Measurements from ENCODE around the gene PSMD1. TPM values are rescaled to one million over a fixed set of nuclear protein-coding genes. Genes with fewer than 3 reads are reported as not detected.

Gene PSMD1
- total and polyA plus RNA-seq, 2 donors (not counting 3 experiments of a cell fraction or from before 2014, with no cell fraction given): 163 to 209 TPM

DNA sequence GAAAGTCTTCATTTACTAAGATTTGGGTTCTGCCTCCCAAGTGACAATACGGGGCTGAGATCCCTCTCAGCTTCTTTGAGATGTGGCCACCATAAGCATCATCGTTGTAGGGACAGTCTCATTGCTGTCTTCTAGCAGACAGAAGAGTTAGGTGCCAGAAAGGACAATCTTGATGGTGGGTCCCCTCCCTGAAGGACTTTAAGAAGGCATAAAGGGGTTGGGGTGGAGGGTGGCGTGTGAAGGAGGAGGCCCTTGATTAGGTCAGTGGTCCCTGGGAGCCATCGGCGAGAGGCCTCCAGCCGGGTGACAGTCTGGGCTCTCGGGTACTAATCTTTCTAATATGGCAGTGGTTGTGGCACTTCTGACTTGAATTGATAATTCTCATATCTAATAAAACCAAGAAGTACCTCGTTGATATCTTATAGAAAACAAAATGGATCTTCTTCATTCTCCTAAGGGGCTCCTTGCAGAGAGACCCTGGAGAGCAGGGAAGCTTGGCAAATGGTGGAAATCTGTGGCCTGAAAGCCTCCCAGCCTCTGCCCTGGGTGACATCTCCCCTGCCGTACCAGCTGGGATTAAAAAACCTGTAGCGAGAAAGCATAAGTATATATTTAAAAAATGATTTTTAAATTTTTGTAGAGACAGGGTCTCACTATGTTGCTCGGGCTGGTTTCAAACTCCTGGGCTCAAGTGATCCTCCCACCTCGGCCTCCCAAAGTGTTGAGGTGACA, 7.2 kb upstream of the PSMD1 start:
- FAIRE-seq: no peak
- Histone ChIP-seq H3K4me3 (replicated peaks in 1 of 3; ENCODE audit: insufficient read depth in 1 of 3, low read depth in 1 of 3, low read length in 3 of 3) (no peak overlapping the region), H3K27me3 (ENCODE audit: control insufficient read depth in 2 of 2, insufficient read depth in 2 of 2, low read length in 2 of 2) (peaks cover 4 to 13% of the 10 kb centered on the region in 2 experiments), H3K4me2 (ENCODE audit: insufficient read depth, low read length) (no peak overlapping the region), H3K9ac (replicated peaks; ENCODE audit: extremely low read depth, insufficient read depth, low read length) (no peak overlapping the region), H3K4me1 (ENCODE audit: control insufficient read depth, extremely low read depth, insufficient read depth, low read length) (peaks cover 2% of the 10 kb centered on the region), H4K20me1 (replicated peaks; ENCODE audit: control insufficient read depth, extremely low read depth, insufficient read depth, low read length) (no peaks in the 10 kb centered on the region), H3K9me1 (replicated peaks; ENCODE audit: control insufficient read depth, extremely low read depth, insufficient read depth, low read length) (no peaks in the 10 kb centered on the region), H2AFZ (ENCODE audit: low read depth, low read length) (no peak overlapping the region), H3K27ac (ENCODE audit: insufficient read depth, low read depth, low read length) (no peak overlapping the region), H3K36me3 (ENCODE audit: control insufficient read depth in 2 of 2, extremely low read depth in 1 of 2, insufficient read depth in 2 of 2, low read length in 2 of 2) (no peaks in the 10 kb centered on the region), H3K9me3 (replicated peaks; ENCODE audit: control insufficient read depth, insufficient read depth, low read length) (no peaks in the 10 kb centered on the region), H3K79me2 (ENCODE audit: control insufficient read depth, insufficient read depth, low read length) (no peaks in the 10 kb centered on the region)
- BruUV-seq (replicated peaks): no TSS peak
- ChIA-PET CTCF (interaction anchor here (1.2 to 1.6 kb wide), 3 partner anchors 62 to 225 kb away, joined by 3 to 4 read pairs (median 4); no protein-coding TSS in a partner anchor), POLR2A (no interaction called here)
- DNase-seq (ENCODE audit: low read depth, low spot score): no peak
- intact Hi-C loops (cut with micrococcal nuclease) (no loop called here), dilution Hi-C loops (cut with MboI; ENCODE audit: extremely low pct_ligation_motif_present, low sequenced_read_pairs) (no loop called here)
- no peak for TF ChIP-seq POLR2A (IDR thresholded peaks at IDR 0.05; ENCODE audit: low read depth, low read length)

DNA sequence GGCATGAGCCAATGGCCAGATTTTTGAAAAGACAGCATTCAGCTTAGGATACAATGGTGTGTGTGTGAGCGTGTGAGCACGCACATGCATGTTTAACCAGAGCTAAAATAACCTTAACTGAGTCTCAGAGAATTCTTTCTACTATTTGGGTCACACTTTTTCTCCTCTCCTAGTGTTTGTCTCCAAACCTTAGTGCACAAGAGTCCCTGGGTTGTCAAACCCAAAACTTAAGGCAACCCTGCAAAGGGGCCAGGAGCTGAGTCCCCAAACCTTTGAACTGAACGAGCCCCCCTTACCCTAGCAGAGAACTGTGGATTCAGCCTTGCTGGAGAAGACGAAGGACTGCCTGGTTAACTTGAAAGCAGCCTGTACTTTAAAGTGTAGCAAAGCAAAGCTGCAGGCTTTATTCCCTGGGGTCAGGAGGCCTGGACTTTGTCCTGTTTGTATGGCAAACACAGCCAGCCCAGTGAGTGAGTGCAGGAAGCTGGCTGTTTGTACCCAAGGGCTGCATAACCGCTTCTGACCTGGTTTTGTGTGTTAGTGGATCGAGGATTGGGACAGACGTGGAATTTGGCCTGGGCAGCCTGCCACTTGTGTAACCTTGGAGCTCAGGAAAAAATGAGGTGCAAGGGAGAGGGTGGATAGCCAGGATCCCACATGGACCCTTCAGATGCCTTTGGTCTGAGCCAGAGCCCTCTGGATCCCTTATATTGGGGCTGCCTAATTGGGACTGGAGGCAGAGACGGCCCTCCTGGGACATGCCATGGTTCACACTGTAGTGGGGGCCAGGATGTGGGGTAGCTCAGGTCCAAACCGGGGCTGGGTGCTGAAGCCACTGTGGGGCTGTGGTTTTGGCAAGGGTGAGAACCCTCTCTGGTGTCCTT, 6.4 kb upstream of the PSMD1 start:
- H3K9me1 ChIP-seq (replicated peaks; ENCODE audit: control insufficient read depth, extremely low read depth, insufficient read depth, low read length): no peaks in the 10 kb centered on the region
- H3K79me2 ChIP-seq (ENCODE audit: control insufficient read depth, insufficient read depth, low read length): no peaks in the 10 kb centered on the region
- ChIA-PET CTCF (interaction anchor here (1.2 to 1.6 kb wide), 2 partner anchors 63 to 226 kb away, joined by 4 read pairs; no protein-coding TSS in a partner anchor), POLR2A (no interaction called here)
- intact Hi-C loops (cut with micrococcal nuclease) (no loop called here), dilution Hi-C loops (cut with MboI; ENCODE audit: extremely low pct_ligation_motif_present, low sequenced_read_pairs) (no loop called here)
- H3K27ac ChIP-seq (ENCODE audit: insufficient read depth, low read depth, low read length): no peak overlapping the region
- peaks cover 2% of the 10 kb centered on the region for H3K4me1 ChIP-seq (ENCODE audit: control insufficient read depth, extremely low read depth, insufficient read depth, low read length)
- H4K20me1 ChIP-seq (replicated peaks; ENCODE audit: control insufficient read depth, extremely low read depth, insufficient read depth, low read length): no peaks in the 10 kb centered on the region
- no TSS peak for BruUV-seq (replicated peaks)
- TF ChIP-seq EZH2 (IDR thresholded peaks at IDR 0.05; ENCODE audit: borderline replicate concordance, low read depth, low read length, severe bottlenecking): no peak
- TF ChIP-seq FOS (IDR thresholded peaks at IDR 0.05; ENCODE audit: borderline replicate concordance, insufficient read depth, low read length): no peak
- no peak for TF ChIP-seq GATA2 (IDR thresholded peaks at IDR 0.05; ENCODE audit: insufficient read depth, insufficient read length, low read depth, low read length)
- TF ChIP-seq CTCF (IDR thresholded peaks at IDR 0.05; ENCODE audit: extremely low read depth in 1 of 2, insufficient read depth in 1 of 2, low read depth in 1 of 2, low read length in 2 of 2): no peak
- TF ChIP-seq, protein P1, sequence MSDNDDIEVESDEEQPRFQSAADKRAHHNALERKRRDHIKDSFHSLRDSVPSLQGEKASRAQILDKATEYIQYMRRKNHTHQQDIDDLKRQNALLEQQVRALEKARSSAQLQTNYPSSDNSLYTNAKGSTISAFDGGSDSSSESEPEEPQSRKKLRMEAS (IDR thresholded peaks at IDR 0.05; ENCODE audit: insufficient read depth, insufficient read length): no peak
- no peak for TF ChIP-seq JUN (IDR thresholded peaks at IDR 0.05; ENCODE audit: borderline replicate concordance, insufficient read depth, insufficient read length, low read depth)
- TF ChIP-seq MYC (IDR thresholded peaks at IDR 0.05; ENCODE audit: low read depth, low read length): no peak
- no peak for TF ChIP-seq POLR2AphosphoS5 (IDR thresholded peaks at IDR 0.05; ENCODE audit: insufficient read depth, low read depth, low read length)
- no peak for TF ChIP-seq POLR2A (IDR thresholded peaks at IDR 0.05; ENCODE audit: low read depth, low read length)
- DNase-seq (ENCODE audit: low read depth, low spot score) (no peak), FAIRE-seq (no peak)
- H2AFZ ChIP-seq (ENCODE audit: low read depth, low read length): no peak overlapping the region
- no peaks in the 10 kb centered on the region for H3K9me3 ChIP-seq (replicated peaks; ENCODE audit: control insufficient read depth, insufficient read depth, low read length)
- H3K4me3 ChIP-seq (replicated peaks in 1 of 3; ENCODE audit: insufficient read depth in 1 of 3, low read depth in 1 of 3, low read length in 3 of 3): no peak overlapping the region
- H3K36me3 ChIP-seq (ENCODE audit: control insufficient read depth in 2 of 2, extremely low read depth in 1 of 2, insufficient read depth in 2 of 2, low read length in 2 of 2): no peaks in the 10 kb centered on the region
- H3K27me3 ChIP-seq (ENCODE audit: control insufficient read depth in 2 of 2, insufficient read depth in 2 of 2, low read length in 2 of 2): peaks cover 4 to 14% of the 10 kb centered on the region in 2 experiments
- H3K4me2 ChIP-seq (ENCODE audit: insufficient read depth, low read length): no peak overlapping the region
- H3K9ac ChIP-seq (replicated peaks; ENCODE audit: extremely low read depth, insufficient read depth, low read length): no peak overlapping the region
